IPS DF 4.7 (cell line): Measurements from ENCODE around the gene HID1.

Experiments
- DNase-seq: peaks from one replicate; pipeline ENCODE4 v3.0.0-alpha.2; 2013; ENCODE audit warnings: low spot score; ENCODE audit errors: extremely low read depth

The HID1 gene

DNA sequence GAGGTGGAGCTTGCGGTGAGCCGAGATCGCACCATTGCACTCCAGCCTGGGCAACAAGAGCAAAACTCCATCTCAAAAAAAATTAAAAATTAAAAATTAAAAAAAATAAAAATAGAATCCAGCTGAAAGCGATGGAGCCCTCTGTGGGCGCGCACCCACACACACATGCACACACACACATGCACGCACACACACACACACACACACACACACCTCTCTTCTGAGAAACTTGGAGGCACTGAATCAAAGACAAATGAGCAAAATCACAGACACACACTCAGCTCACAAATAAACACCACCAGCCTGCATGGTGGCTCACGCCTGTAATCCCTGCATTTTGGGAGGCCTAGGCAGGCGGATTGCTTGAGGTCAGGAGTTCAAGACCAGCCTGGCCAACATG is 69.5 kb downstream of the HID1 start:
- DNase-seq, result no peak

DNA sequence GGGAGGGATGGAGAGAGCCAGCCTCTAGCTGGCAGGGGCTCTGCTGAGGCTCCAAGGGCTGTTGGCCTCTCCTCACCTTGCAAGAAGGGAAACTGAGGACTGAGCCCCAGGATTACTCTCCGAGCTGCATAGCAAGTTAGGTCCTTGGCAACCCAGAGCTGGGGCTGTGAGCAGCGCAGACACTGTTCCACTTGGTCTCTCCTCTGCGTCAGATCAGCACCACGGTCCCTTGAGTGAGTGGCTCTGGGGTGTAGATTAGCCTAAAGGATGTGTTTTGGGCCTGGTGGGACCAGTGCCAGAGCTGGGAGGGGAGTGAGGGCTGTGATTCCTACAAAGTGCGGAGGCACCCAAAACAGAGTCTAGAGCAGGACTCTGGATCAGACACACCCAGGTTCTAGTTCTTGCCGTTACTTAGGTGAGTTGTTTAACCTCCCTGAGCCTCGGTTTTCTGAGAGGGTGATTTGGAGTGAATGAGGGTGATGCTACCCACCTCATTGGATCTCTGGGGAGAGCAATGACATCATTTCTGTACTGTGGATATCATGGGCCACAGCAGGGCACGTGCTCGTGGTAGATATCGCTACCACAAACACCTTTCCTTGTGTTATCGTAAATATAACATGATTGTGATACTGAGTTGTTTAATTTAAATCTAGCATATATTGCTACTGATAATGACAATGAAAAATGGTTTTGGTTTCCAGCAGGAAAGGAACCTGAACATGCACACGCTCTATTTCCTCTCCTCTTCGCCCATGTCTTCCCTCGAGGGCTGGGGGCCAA is 71.0 kb downstream of the HID1 start:
- DNase-seq, result no peak
